ENCODE data around the gene PLA2G4E.

The PLA2G4E gene

DNA sequence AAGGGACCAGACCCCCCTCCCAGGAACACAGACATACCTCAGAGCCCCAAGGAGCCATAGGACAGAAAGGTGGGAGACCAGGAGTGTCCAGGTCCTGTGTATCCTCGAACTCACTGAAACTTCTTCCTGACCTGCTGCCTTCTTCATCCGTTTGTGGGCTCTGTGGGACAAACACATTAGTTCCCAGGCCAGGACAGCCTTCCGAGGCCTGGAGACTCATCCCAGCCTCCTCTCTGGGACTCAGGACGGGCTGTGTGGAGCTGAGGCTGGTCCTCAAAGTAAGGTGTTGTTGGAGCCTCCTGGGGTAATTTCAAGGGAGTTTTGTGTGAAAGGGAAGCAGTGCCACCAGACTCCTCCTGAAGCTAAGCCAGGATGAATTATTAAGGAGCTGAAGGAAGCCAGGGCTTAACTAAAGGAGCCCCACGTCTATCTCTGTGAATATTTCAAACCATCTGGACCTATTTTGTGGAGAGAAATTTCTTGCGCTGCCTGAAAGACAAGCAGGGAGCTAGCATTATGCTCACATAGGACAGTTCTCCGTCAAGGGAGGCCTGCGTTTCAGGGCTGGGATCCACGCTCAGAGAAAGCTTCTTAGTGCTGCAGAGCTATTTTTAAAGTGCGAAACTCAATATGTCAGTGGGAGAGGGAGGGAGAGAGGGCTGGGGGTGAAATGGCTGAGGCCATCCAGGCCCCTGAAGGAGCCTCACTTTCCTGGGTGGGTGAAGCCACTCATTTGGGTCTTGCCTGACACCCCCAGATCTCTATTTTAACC, 29.8 kb upstream of the PLA2G4E start:
- no peak for DNase-seq (ENCODE audit: low read depth in 3 of 3)

DNA sequence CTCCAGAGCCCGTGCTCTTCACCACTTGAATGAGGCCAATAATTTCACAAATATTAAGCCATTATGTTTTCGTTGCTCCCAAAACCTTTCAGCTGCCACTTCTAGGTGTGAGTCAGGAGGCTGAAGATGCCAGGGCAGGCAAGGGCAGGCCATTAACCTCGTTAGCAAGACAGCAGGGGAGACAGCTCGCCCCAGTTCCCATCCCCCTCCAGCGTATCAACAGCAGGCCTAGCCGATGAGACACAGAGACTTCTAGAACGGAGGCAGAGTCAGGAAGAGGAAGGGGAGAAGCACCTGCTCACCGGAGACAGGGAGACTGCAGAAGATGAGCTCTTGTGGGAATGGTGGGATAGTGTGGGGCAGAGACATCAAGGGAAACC, 28.0 kb upstream of the PLA2G4E start:
- no peak for DNase-seq (ENCODE audit: low read depth in 3 of 3)

DNA sequence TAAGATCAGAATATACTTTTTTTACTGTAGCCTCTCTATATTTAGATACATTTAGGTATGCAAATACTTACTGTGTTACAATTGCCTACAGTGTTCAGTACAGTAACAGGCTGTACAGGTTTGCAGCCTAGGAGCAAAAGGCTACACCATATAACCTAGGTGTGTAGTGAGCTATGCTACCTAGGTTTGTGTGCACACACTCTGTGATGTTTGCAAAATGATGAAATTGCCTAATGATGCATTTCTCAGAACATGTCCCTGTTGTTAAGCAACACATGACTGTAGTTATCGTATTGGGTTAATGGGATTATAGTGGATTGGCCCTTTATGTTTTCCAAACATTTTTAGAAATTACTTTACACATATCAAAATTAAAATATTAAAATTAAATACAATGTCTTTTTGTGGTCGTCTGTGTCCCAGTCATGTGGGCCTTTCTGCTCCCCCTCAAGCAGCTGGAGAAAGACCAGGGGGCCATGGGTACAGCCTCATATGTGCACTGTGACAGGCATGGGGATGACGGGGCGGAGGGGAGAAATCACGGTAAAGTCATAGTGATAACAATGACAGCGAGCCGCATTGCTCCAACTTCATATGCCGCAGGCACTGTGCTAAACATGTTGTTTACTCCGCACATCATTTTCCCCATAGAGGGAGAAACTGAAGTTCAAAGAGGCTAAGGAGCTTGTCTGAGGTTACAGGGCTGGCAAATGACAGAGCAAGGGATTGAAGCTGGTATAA, 27.4 kb upstream of the PLA2G4E start:
- no peak for DNase-seq (ENCODE audit: low read depth in 3 of 3)

DNA sequence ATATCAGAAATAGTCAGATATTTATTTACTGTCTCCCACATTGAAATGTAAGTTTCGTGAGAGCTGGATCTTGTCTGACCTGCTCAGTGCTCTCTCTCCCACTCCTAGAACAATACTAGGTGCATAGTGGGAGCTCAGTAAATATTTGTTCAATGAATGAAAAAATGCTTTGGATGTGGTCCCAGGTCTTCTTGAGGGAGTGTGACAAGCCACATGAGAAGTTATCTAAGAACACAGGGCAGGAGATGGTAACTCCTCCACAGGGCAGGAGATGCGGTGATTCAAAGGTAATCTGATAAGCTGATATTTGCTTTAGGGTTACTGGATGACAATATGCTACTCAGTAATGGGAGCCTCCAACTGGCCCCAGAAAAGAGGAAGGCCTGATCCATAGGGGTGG, 25.8 kb upstream of the PLA2G4E start:
- DNase-seq (ENCODE audit: low read depth in 3 of 3), result no peak

DNA sequence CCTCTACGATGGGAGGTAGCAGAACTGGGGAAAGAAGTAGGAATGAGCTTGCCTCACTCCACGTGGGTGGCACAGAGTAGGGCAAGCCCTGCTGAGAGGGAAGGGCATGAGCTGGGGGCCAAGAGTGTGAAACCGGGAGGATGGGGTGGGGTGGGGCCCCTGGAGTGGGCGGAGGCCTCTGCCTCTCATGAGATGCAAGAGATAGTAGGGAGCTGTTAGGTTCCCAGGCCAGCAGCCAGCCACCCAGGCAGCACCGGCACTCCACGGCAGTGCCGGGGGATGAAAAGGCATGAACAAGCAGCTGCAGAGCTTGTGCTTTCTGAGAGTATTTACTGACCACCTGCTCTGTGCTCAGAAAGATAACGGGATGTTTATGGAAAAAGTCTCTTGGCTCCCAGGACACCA, 24.4 kb upstream of the PLA2G4E start:
- no peak for DNase-seq (ENCODE audit: low read depth in 3 of 3)

DNA sequence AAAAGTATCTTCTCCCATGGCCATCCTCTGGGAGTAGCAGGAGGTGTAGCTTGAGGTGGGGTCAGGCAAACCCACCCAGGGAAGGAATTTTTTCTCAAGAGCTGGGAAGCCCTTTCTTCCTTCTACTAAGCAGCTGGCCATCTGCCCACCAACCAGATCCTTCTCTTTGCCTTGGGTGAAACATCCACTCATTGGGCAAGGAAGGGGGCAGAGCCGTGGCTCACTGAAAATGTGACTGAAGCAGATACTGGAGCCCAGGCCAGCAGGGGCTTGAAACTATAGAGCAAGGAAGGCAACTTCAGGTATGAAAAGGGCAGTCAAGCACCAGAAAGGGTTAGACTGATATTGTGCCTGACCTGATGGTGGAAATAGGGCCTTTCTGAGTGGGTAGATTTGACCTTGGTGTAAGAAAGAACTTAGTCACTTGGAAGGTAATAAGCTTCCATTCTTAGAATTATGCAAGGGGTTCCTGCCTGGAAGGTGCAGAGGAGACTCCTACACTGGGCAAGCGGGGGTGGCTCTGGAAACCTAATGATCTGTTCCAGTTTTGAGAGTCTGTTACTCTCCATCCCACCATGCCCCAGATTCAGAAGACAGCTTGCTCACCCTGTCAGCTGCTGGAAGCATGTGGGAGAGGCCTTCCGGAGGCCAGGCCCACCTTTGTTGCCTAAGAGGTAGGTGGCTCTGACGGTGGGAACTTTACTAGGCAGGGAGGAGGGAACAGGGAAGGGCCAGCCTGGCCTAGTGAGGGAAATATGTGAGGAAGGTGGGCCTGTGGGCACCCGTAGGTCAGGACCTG, 22.0 kb upstream of the PLA2G4E start:
- DNase-seq (ENCODE audit: low read depth in 3 of 3), result no peak

DNA sequence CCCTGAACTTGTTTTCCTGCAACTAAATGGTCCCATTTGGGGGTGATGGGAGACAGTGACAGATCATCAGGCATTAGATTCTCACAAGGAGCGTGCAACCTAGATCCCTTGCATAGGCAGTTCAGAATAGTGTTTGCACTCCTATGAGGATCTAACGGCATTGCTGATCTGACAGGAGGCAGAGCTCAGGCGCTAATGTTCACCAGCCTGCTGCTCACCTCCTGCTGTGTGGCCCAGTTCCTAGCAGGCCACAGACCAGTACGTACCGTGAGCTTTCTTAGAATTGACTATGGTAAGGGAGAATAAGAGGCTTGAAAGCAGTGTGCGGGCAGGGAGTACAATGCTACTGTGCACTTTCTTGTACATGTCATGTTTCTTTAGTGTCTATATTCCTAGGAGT, 17.6 kb upstream of the PLA2G4E start:
- no peak for DNase-seq (ENCODE audit: low read depth in 3 of 3)

DNA sequence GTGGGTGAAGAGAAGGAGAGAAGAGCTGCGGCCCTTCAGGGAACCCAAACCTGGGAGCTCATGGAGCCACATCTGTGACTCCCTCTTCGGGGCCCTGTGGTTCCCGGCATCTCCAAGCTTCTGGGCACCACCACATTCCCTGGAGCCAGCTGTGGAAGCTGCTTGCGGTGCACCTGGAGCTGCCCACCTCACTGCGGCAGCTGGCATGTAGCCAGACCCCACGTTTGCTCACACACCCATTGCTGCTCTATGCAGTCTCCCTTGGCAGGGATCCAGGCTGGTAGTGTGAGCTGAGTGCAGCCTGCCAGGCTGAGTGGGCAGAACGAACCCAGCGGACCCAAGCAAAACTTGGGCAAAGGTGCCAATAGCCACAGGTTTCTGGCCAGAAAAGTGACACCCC, 16.8 kb upstream of the PLA2G4E start:
- DNase-seq (ENCODE audit: low read depth in 3 of 3), result no peak

DNA sequence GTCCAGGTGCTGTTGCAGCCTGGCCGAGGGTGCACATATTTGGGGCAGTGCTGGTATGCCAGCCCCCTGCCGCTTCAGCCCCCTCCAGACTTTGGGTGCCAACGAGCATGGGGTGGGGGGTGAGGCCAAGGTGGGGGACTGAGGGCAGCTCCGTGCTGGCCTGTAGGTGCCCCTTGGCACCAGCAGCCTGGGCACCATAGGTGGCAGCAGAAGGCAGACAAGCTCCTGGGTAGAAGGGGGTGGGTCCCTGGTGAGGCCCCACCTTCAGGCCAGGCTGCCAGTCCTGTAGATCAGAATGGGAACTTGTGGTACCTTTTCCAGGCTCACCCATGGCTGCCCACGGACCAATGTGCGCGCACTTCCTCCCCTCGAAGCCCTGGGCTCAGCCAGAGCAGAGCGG, 16.1 kb upstream of the PLA2G4E start:
- DNase-seq (ENCODE audit: low read depth in 3 of 3), result no peak

DNA sequence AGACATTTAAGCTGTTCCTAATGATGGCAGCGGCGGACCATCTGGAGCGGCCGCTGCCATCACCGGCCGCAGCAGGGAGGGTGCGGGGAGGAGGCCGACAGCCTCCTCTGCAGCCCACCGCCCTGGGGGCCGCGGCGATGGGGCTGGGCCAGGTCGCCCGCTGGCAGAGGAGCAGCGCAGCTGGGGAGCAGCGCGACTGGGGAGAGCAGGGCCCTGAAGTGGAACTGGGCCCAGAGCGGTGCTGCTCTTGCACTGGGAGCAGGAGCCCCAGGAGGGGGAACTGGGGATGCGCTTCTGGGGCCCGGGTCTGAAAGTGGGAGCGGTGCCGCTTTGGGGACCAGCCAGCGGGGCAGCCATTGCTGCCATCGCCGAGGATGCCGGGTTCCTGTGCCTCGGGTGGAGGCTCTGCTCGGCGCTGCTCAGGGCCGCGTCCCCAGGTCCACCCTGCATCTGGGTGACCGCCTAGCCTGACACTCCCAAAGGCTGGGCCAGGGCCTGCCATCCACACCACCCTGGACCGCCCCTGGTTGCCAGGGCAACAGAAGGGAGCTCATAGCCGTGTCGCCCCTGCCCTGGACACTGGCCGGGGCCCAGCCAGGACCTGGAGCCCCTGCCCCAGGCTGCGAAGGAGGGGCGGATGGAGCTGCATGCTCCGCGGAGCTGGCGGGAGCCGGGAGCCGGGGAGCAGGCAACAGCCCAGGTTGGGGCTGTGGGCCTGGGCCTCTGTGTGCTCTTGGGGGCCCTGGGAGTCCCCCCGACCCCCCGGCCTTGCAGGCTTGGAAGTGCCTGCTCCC, 15.5 kb upstream of the PLA2G4E start:
- no peak for DNase-seq (ENCODE audit: low read depth in 3 of 3)

DNA sequence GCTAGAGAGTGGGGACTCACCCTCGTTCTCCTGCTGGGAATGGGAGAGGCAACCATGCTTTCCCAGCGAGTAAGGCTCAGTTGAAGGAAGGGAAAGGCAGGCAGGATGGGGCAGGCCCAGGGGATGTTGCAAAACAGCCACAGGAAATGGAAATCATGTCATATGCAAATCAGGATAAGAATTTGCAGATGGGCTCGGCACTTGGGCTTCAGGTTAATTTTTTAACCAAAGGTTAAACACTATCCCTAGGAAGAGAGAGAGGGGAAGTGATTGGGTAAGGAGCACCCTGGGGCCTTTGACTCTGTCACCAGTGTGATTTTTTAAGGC, 14.6 kb upstream of the PLA2G4E start:
- DNase-seq (ENCODE audit: low read depth in 3 of 3), result no peak

DNA sequence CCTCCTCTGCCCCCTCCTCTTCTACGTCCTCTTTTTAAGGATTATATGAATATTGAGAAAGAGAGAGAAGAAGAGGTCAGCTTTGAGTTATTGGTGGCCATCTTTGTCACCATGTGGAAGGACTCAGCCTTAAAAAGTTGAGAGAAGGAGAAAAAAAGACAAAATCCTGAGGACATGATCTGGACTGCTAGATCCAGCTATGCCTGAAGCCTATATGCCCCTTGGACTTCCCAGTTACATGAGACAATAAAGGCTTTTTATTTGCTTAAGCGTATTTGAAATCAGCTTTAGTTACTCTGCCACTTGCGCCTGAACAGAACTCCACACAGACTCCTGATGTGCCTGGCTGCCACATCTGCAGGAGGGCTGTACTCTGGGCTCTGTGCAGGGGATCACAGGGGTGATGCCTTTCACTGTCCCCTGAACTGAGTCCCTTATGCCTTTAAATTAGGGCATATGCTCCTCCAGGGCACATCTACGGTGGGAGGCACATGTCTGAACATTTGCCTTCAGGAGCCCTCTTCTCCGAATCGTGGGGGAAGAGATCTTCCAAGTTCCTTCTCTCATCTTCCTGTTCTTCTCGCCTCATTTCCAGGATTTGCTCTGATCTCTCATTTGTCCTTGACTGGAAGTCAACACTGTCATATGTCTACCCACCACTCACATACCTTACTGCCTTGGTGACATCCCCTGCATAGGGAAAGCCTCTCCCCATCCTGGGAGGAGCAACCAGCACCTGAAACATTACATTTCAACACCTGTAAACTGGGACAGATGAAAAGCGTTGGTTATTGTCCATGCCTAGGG, 14.0 kb upstream of the PLA2G4E start:
- no peak for DNase-seq (ENCODE audit: low read depth in 3 of 3)

DNA sequence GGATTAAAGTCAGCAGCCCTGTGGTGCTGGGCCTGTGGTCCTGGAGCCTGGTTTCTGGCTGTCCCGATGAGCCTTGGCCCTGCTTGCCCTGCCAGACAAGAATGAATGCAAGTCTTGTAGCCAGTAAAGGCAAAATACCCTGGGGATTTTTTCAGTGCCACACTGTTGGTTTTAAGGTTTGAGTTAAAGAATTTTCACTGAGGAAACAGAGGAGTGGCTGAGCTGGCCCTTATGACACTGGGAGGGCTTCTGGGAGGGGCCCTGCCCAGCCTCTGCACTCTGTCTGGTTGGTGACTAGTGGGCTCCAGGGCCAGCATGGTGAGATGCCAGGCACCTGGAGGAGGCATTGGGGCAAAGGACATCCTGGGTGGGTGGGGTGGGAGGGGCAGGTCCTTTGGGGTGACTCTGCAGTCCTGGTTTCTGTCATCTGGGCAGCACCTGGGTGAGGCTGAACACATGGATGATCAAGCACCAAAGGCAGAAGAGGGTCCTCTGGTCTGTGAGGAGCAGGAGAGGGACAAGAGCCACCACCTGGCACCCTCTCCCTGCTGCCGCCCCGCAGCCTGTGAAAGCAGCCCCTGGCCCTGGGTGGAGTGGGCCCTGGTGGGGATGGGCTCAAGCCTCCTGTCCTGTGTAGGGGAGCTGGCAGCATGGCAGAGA, 12.5 kb upstream of the PLA2G4E start:
- no peak for DNase-seq (ENCODE audit: low read depth in 3 of 3)

DNA sequence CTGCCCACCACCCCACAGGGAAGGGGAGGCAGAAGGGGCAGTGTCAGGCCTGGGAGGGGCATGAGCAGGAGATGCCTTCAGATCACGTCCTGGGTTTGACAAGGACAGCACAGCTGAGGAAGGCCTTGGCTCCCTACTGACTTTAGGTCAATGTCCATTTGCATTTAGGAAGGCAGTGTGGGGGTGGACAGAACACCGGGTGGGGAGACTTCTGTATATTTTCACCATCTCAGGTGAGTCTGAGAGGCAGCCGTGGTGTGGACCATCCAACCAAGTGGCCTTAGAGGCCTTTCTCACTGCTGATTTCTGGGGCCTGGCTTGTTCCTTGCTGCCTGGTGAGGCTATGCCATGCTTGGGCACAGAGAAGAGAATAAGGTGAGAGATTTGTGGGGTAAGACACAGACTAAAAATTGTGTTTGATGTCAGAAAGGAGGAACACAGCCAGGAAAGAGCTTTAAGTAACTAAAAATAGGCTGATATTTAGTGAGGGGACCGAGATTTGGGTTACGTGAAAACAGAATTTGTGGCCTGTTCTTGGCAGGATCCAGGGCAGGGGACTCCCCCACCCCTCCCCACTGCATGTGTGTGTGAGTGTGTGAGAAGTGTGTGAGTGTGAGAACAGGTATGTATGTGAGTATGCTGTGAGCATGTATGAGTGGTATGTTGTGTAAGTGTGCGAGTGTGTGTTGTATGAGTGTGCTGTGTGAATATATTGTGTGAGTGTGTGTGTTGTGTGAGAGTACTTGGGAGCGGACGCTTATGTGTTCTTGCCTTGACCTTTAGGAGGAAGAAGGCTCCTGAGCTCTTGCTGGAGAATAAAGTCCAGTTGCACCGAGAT, 11.8 kb upstream of the PLA2G4E start:
- no peak for DNase-seq (ENCODE audit: low read depth in 3 of 3)

DNA sequence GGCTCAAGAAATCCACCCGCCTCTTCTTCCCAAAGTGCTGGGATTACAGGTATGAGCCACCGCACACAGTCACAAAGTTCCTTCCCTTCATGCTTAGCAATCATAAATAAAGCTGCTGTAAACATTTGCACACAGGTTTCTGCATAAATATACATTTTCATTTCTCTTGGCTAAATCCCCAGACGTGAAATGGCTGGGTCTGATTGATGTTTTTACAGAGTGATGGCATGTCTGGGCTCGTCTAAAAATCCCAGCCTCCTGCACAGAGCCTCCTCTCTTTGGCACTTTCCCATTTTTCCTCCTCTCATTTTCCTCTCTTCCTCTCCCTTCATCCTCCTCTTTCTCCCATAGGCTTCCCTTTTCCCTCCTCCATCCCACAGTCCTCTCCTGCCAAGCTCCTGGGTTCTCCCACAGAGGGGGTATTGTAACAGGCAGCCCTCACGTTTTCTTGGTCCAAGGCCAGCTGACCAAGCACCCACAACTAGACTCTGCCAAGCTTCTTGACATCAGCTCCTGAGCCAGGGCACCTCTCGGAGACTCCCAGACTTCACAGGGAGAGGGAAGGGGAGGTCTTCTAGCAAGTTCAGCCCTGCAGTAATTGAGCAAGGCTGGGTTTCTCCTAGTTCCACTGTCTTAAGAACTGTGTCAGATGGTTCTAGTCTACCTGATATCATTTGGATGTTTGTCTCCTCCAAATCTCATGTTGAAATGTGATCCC, 10.5 kb upstream of the PLA2G4E start:
- DNase-seq (ENCODE audit: low read depth in 3 of 3), result no peak

DNA sequence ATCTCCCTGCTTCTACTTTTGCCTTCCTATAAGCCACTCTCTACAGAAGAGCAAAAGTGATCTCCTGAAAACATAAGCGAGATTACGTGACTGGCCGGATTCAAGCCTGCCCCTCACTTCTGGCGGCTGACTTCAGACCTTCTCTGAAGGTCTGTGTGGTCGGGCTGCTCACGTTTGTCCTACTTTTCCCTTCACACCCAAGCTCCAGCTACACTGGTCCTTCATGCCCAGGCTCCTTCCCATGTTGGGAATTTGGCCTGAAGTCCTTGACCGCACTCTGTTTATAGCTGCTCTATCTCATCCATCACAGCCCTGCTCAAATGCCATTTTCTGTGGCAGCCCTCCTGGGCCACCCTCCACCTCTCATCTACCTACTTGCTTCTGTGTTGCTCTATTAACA, 6.7 kb upstream of the PLA2G4E start:
- no peak for DNase-seq (ENCODE audit: low read depth in 3 of 3)

DNA sequence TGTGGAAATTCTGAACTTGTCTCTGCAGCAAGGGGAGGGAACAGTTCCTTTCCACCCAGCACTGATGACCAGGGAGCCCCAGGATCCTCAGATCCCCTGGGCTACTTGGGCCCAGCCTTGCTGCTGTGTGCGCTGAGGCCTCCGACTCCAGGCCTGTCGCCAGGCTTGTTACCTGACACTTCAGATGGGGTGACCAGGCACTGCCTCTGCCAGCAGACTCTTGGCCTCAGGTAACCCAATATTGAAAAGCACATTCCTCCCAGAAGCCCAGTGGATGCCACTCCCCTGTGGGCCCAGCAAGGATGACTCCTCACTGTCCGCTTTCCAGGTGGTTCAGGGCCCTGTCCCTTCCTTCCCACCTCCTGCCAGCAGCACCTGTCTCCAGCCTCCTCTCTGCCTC, 3.5 kb upstream of the PLA2G4E start:
- no peak for DNase-seq (ENCODE audit: low read depth in 3 of 3)

DNA sequence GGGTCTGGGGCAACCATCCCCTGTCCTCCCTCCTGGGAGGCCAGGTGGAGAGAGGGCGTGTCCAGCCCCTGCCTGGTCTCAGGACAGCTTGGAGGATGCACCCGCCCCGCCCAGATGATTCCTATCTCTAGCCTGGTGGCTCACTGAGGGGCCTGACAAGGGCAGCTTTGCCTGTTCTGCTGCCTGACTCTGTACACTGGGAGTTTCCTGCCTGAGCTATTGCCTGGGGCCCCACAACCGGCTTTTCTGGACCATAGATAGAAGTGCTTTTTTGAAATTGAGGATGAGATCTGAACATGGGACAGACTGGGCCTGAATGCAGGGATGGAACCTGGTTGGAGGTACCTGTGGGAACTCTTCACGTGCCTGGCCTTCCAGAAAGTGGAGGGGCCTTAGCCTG, 751 bp upstream of the PLA2G4E start:
- DNase-seq (ENCODE audit: low read depth in 3 of 3), result no peak
